GM23248 (cell line): ENCODE results near the gene DCANP1.

Experiments used
- EZH2 ChIP-seq: fragments of 200-600 bp; sonication (generic); IDR thresholded peaks from 2 replicates; pipeline ENCODE4 v1.6.1; 2018; ENCODE audit warnings: antibody characterized with exemption, mild to moderate bottlenecking; ENCODE audit not compliant: insufficient read depth, poor library complexity, severe bottlenecking
- EZH2phosphoT487 ChIP-seq: fragments of 200-600 bp; sonication (generic); IDR thresholded peaks from 2 replicates; pipeline ENCODE4 v1.6.1; 2018; ENCODE audit warnings: antibody characterized with exemption, moderate library complexity, mild to moderate bottlenecking, low read depth; ENCODE audit not compliant: insufficient read depth

GRCh38 chr5:135465391-135466122 is 18.4 kb upstream of the DCANP1 start:
- TF ChIP-seq EZH2phosphoT487 (no peak), EZH2 (no peak)
